ENCODE data around the gene PCNA.
A peak's percentile ranks its signal among the peaks of the same experiment; 100 is the strongest.

PCNA gene

DNA sequence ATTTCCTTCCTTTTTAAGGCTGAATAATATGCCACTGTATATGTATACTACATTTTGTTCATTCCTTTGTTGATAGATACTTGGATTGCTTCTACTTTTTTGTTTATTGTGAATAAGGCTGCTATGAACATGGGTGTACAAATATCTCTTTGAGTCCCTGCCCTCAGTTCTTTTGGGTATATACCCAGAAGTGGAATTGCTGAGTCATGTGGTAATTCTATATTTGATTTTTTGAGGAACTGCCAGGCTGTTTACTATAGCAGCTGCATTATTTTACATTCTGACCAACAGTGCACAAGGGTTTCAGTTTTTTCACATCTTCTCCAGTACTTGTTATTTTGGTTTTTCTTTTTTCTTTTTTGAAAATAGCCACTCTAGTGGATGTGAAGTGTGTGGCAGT, 41.1 kb upstream of the PCNA start:
- Histone ChIP-seq H3K9me3 (no peaks in the 10 kb centered on the region), H3K27ac (peak overlapping the region; percentile 54), H3K27me3 (no peaks in the 10 kb centered on the region), H3K4me3 (ENCODE audit: low read depth in 1 of 2, low read length in 1 of 2) (peak overlapping the region in 1 of 2 experiments; percentile 22), H3K36me3 (no peaks in the 10 kb centered on the region), H3K4me1 (ENCODE audit: control insufficient read depth in 1 of 2, insufficient read depth in 1 of 2, low read depth in 1 of 2, low read length in 1 of 2) (peaks cover 0 to 18% of the 10 kb centered on the region in 2 experiments)
- no peak for TF ChIP-seq CTCF (IDR thresholded peaks at IDR 0.05)

DNA sequence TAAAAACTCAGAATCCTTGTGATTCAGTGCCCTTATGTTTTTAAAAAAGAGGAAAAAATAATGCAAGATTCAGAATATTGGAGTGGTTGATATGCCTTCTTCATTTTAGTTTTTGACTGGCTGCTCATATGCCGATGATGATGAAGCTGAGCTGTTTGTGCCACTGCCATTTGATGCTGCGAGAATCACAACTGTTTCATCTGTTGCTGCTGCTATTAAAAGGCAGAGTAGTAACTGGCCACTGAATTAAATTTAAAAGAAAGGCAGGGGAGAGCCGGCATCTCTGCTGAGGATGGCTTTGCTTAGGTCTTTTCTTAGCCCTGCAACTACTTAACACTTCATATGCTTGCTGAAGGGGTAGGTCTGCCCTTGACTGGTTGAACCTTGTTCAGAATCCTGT, 40.2 kb upstream of the PCNA start:
- no peaks in the 10 kb centered on the region for H3K9me3 ChIP-seq
- H3K4me1 ChIP-seq (ENCODE audit: control insufficient read depth in 1 of 2, insufficient read depth in 1 of 2, low read depth in 1 of 2, low read length in 1 of 2): peaks cover 0 to 18% of the 10 kb centered on the region in 2 experiments
- H3K27ac ChIP-seq: peak overlapping the region; percentile 54
- H3K4me3 ChIP-seq (ENCODE audit: low read depth in 1 of 2, low read length in 1 of 2): no peak overlapping the region
- H3K27me3 ChIP-seq: no peaks in the 10 kb centered on the region
- no peaks in the 10 kb centered on the region for H3K36me3 ChIP-seq
- TF ChIP-seq CTCF (IDR thresholded peaks at IDR 0.05): no peak

GRCh38 chr20:5156675-5157448, 37.1 kb upstream of the PCNA start:
- H3K4me3 ChIP-seq (ENCODE audit: low read depth in 1 of 2, low read length in 1 of 2): no peak overlapping the region
- no peak for TF ChIP-seq CTCF (IDR thresholded peaks at IDR 0.05)
- no peaks in the 10 kb centered on the region for H3K36me3 ChIP-seq
- H3K27ac ChIP-seq: peak overlapping the region; percentile 6
- H3K4me1 ChIP-seq (ENCODE audit: control insufficient read depth in 1 of 2, insufficient read depth in 1 of 2, low read depth in 1 of 2, low read length in 1 of 2): peaks cover 0 to 18% of the 10 kb centered on the region in 2 experiments
- H3K27me3 ChIP-seq: no peaks in the 10 kb centered on the region
- H3K9me3 ChIP-seq: no peaks in the 10 kb centered on the region

- Histone ChIP-seq H3K9me3 (no peaks in the 10 kb centered on the region), H3K36me3 (no peaks in the 10 kb centered on the region), H3K4me1 (ENCODE audit: control insufficient read depth in 1 of 2, insufficient read depth in 1 of 2, low read depth in 1 of 2, low read length in 1 of 2) (peaks cover 0 to 6% of the 10 kb centered on the region in 2 experiments), H3K4me3 (ENCODE audit: low read depth in 1 of 2, low read length in 1 of 2) (no peak overlapping the region), H3K27me3 (no peaks in the 10 kb centered on the region), H3K27ac (no peak overlapping the region)
- TF ChIP-seq CTCF (IDR thresholded peaks at IDR 0.05): no peak
These were observed 35.6 kb upstream of the PCNA start for GRCh38 chr20:5155404-5155803.

DNA sequence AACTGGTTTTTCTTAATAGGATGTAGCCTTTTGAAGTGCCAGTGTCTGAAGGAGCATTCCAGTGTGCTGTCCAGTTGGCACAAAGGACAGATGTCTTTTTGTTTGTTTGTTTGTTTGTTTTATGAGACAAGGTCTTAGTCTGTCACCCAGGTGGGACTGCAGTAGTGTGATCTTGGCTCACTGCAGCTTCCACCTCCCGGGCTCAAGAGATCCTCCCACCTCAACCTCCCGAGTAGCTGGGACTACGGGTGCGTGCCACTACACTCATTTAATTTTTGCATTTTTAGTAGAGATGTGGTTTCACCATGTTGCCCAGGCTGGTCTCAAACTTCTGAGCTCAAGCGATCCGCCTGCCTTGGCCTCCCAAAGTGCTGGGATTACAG, 34.8 kb upstream of the PCNA start:
- H3K9me3 ChIP-seq: no peaks in the 10 kb centered on the region
- no peak for TF ChIP-seq CTCF (IDR thresholded peaks at IDR 0.05)
- H3K36me3 ChIP-seq: no peaks in the 10 kb centered on the region
- no peak overlapping the region for H3K27ac ChIP-seq
- no peaks in the 10 kb centered on the region for H3K27me3 ChIP-seq
- H3K4me3 ChIP-seq (ENCODE audit: low read depth in 1 of 2, low read length in 1 of 2): no peak overlapping the region
- no peaks in the 10 kb centered on the region for H3K4me1 ChIP-seq (ENCODE audit: control insufficient read depth in 1 of 2, insufficient read depth in 1 of 2, low read depth in 1 of 2, low read length in 1 of 2)
